H9 (cell line): ENCODE measurements around the gene THEM4. TPM values are rescaled to one million over a fixed set of nuclear protein-coding genes. Genes with fewer than 3 reads are reported as not detected.

Source experiments
- DNase-seq: peaks from one replicate; pipeline ENCODE4 v3.0.0-alpha.2; 2017
- H2AFZ ChIP-seq: one replicate; pipeline ENCODE4 v1.6.1; 2013; ENCODE audit warnings: mild to moderate bottlenecking, low read length, control low read depth, moderate library complexity
- H2AK5ac ChIP-seq: 2 replicates; pipeline ENCODE4 v1.6.1; 2013; ENCODE audit warnings: low read length, control low read depth, mixed read lengths; ENCODE audit not compliant: insufficient read length
- H2BK120ac ChIP-seq: one replicate; pipeline ENCODE4 v1.6.1; 2013; ENCODE audit warnings: low read depth, mild to moderate bottlenecking, low read length, control low read depth, inconsistent platforms; ENCODE audit not compliant: poor library complexity, severe bottlenecking
- H2BK12ac ChIP-seq: 2 replicates; pipeline ENCODE4 v1.6.1; 2013; ENCODE audit warnings: low read length, control low read depth, mixed read lengths, low read depth; ENCODE audit not compliant: insufficient read length
- H2BK15ac ChIP-seq: 2 replicates; pipeline ENCODE4 v1.6.1; 2013; ENCODE audit warnings: low read depth, low read length, control low read depth
- H2BK20ac ChIP-seq: one replicate; pipeline ENCODE4 v1.6.1; 2013; ENCODE audit warnings: low read depth, mild to moderate bottlenecking, low read length, control low read depth, inconsistent platforms; ENCODE audit not compliant: poor library complexity, severe bottlenecking
- H2BK5ac ChIP-seq: 2 replicates; pipeline ENCODE4 v1.6.1; 2013; ENCODE audit warnings: low read length, control low read depth, mixed read lengths; ENCODE audit not compliant: insufficient read length
- H3K14ac ChIP-seq: 2 replicates; pipeline ENCODE4 v1.6.1; 2013; ENCODE audit warnings: low read length, control low read depth; ENCODE audit not compliant: insufficient read depth
- H3K18ac ChIP-seq: 2 replicates; pipeline ENCODE4 v1.6.1; 2013; ENCODE audit warnings: low read depth, mild to moderate bottlenecking, mixed read lengths, low read length, control low read depth; ENCODE audit not compliant: insufficient read length
- H3K23ac ChIP-seq: 2 replicates; pipeline ENCODE4 v1.6.1; 2013; ENCODE audit warnings: low read length, control low read depth, mixed read lengths, low read depth; ENCODE audit not compliant: insufficient read length
- H3K23me2 ChIP-seq: 2 replicates; pipeline ENCODE4 v1.6.1; 2013; ENCODE audit warnings: low read depth, mild to moderate bottlenecking, mixed read lengths, low read length, control low read depth; ENCODE audit not compliant: insufficient read length, poor library complexity, severe bottlenecking
- H3K27ac ChIP-seq: 2 replicates; pipeline ENCODE4 v1.5.1; 2013; ENCODE audit warnings: low read length, control low read depth, mixed read lengths, low read depth; ENCODE audit not compliant: insufficient read length
- H3K27me3 ChIP-seq: 2 replicates; pipeline ENCODE4 v1.6.1; 2013; ENCODE audit warnings: low read length, control low read depth, inconsistent platforms; ENCODE audit not compliant: insufficient read depth
- H3K4ac ChIP-seq: 2 replicates; pipeline ENCODE4 v1.6.1; 2013; ENCODE audit warnings: low read depth, mild to moderate bottlenecking, control low read depth, inconsistent platforms, low read length, moderate library complexity
- H3K4me1 ChIP-seq: 2 replicates; pipeline ENCODE4 v1.6.1; 2013; ENCODE audit warnings: low read length, control low read depth, inconsistent platforms; ENCODE audit not compliant: insufficient read depth
- H3K4me2 ChIP-seq: 2 replicates; pipeline ENCODE4 v1.6.1; 2013; ENCODE audit warnings: low read length, control low read depth, mixed read lengths; ENCODE audit not compliant: insufficient read length, insufficient read depth
- H3K56ac ChIP-seq: 2 replicates; pipeline ENCODE4 v1.6.1; 2013; ENCODE audit warnings: low read depth, mild to moderate bottlenecking, mixed read lengths, low read length, control low read depth; ENCODE audit not compliant: insufficient read length
- H3K79me1 ChIP-seq: 2 replicates; pipeline ENCODE4 v1.6.1; 2013; ENCODE audit warnings: low read depth, mild to moderate bottlenecking, moderate library complexity, low read length, control low read depth, inconsistent platforms; ENCODE audit not compliant: insufficient read depth, poor library complexity, severe bottlenecking
- H3K79me2 ChIP-seq: 2 replicates; pipeline ENCODE4 v1.6.1; 2013; ENCODE audit warnings: low read length, control low read depth, inconsistent platforms; ENCODE audit not compliant: insufficient read depth
- H3K9ac ChIP-seq: 2 replicates; pipeline ENCODE4 v1.6.1; 2013; ENCODE audit warnings: low read length, control low read depth, mixed read lengths; ENCODE audit not compliant: insufficient read length; ENCODE audit errors: extremely low read depth
- H3K9me3 ChIP-seq: one replicate; pipeline ENCODE4 v1.6.1; 2013; ENCODE audit warnings: low read depth, low read length, inconsistent platforms; ENCODE audit not compliant: control insufficient read depth
- H3T11ph ChIP-seq: one replicate; pipeline ENCODE4 v1.6.1; 2013; ENCODE audit warnings: mild to moderate bottlenecking, low read length, control low read depth, inconsistent platforms
- H4K20me1 ChIP-seq: one replicate; pipeline ENCODE4 v1.6.1; 2013; ENCODE audit not compliant: control insufficient read depth, insufficient read length, insufficient read depth
- H4K5ac ChIP-seq: 2 replicates; pipeline ENCODE4 v1.6.1; 2013; ENCODE audit warnings: low read depth, mild to moderate bottlenecking, mixed read lengths, low read length, control low read depth; ENCODE audit not compliant: insufficient read length
- H4K8ac ChIP-seq: replicated peaks from 2 replicates; pipeline ENCODE4 v1.6.1; 2013; ENCODE audit warnings: low read length, control low read depth, mixed read lengths, low read depth; ENCODE audit not compliant: insufficient read length
- H4K91ac ChIP-seq: 2 replicates; pipeline ENCODE4 v1.6.1; 2013; ENCODE audit warnings: low read depth, mild to moderate bottlenecking, moderate library complexity, mixed read lengths, low read length, control low read depth; ENCODE audit not compliant: insufficient read length
- H3K27ac Mint-ChIP-seq, 3 experiments: 2 replicates in 2 of 3; 3 replicates in 1 of 3; pipeline ENCODE4 v1.8.0; 2020 to 2021; ENCODE audit warnings: mixed read lengths in 3 of 3, mild to moderate bottlenecking in 1 of 3, moderate library complexity in 1 of 3
- H3K27me3 Mint-ChIP-seq: 2 replicates; pipeline ENCODE4 v1.8.0; 2021; ENCODE audit warnings: low read depth, mild to moderate bottlenecking, moderate library complexity, mixed read lengths
- H3K36me3 Mint-ChIP-seq, 3 experiments: 2 replicates in 2 of 3; 3 replicates in 1 of 3; pipeline ENCODE4 v1.8.0; 2020 to 2021; ENCODE audit warnings: low read depth in 3 of 3, mixed read lengths in 3 of 3; ENCODE audit not compliant: insufficient read depth in 1 of 3
- H3K4me1 Mint-ChIP-seq, 2 experiments: 2 replicates each; pipeline ENCODE4 v1.8.0; 2020; ENCODE audit warnings: mixed read lengths in 2 of 2
- H3K4me3 Mint-ChIP-seq, 2 experiments: 2 replicates in 1 of 2; 3 replicates in 1 of 2; pipeline ENCODE4 v1.8.0; 2020 to 2021; ENCODE audit warnings: mild to moderate bottlenecking in 2 of 2, mixed read lengths in 2 of 2, moderate library complexity in 1 of 2
- H3K9me3 Mint-ChIP-seq, 2 experiments: 2 replicates in 1 of 2; 3 replicates in 1 of 2; pipeline ENCODE4 v1.8.0; 2020; ENCODE audit warnings: mild to moderate bottlenecking in 2 of 2, mixed read lengths in 2 of 2, moderate library complexity in 1 of 2
- WGBS: extraction: QIAGEN DNeasy Blood & Tissue Kit; methylation state at CpG from one replicate; pipeline ENCODE4 v1.1.7; 2013; ENCODE audit warnings: missing lambda C conversion rate, low lambda C conversion rate, mixed read lengths; ENCODE audit not compliant: insufficient read length; ENCODE audit errors: extremely low coverage; 5-methylcytosine and 5-hydroxymethylcytosine counted together
- total RNA-seq: library from RNA; stranded (reverse); gene quantifications from 2 replicates; pipeline ENCODE4 v1.2.1, GENCODE V29; 2021
- TF ChIP-seq, protein P1 (sequence below): fragments of 200-600 bp; sonication (generic); conservative IDR thresholded peaks from 3 replicates; pipeline ENCODE4 v1.8.0; 2021; ENCODE audit warnings: antibody characterized with exemption, mild to moderate bottlenecking

The THEM4 gene
- total RNA-seq, 1 experiment from 2014 or later: 10.5 TPM

DNA sequence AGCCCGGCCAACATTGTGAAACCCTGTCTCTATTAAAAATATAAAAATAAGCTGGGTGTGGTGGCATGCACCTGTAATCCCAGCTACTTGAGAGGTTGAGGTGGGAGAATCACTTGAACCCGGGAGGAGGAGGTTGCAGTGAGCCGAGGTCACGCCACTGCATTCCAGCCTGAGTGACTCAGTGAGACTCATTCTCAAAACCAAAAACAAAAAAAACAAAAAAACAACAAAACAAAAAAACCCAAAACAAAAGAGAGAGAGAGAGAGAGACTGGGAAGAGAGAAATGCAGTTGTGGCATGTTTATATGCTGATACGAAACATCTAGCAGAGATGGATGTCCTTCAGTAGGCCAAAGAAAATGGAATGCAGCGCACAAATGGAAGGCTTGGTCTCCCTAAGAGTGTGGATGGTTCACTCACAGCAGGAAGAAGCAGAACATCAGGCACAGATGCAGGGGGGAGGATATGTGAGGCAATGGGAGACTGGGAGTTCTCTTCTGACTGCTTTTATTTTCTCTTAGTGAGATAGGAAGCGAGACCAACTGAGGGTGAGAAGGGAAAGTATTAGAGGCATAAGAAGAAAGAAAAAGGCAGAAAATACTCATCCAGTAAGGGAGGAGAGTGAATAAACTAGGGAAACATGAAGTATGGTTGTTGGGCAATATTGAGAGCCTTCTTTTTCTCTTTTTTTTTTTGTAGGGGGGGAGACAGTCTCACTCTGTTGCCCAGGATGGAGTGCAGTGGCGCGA lies 16.0 kb downstream of the THEM4 start:
- no peaks in the 10 kb centered on the region for H3K9me3 ChIP-seq
- H3K23me2 ChIP-seq: no peaks in the 10 kb centered on the region
- no peak overlapping the region for H2BK15ac ChIP-seq
- peaks cover 0 to 5% of the 10 kb centered on the region in 2 experiments; a peak in 2 of 4 replicates for H3K4me1 Mint-ChIP-seq
- no peak overlapping the region for H3K14ac ChIP-seq
- no peak overlapping the region for H3K4me2 ChIP-seq
- WGBS: no CpG with 5 or more reads among the region's 9 CpGs
- H3K9me3 Mint-ChIP-seq: no peaks in the 10 kb centered on the region
- H3K36me3 Mint-ChIP-seq: peaks cover 6 to 26% (median 20%) of the 10 kb centered on the region in 3 experiments; a peak in 6 of 7 replicates
- H3K27me3 ChIP-seq: no peaks in the 10 kb centered on the region
- no peak overlapping the region for H3K23ac ChIP-seq
- no peaks in the 10 kb centered on the region for H4K20me1 ChIP-seq
- H3K4me3 Mint-ChIP-seq: no peak overlapping the region
- no peak for DNase-seq
- H4K5ac ChIP-seq: no peak overlapping the region
- H2BK12ac ChIP-seq: no peak overlapping the region
- H2AK5ac ChIP-seq: no peak overlapping the region
- H3K9ac ChIP-seq: no peak overlapping the region
- H4K91ac ChIP-seq: no peak overlapping the region
- H2AFZ ChIP-seq: no peak overlapping the region
- no peaks in the 10 kb centered on the region for H3K79me2 ChIP-seq
- no peaks in the 10 kb centered on the region for H3K79me1 ChIP-seq
- H3K27ac ChIP-seq: no peak overlapping the region
- no peaks in the 10 kb centered on the region for H3K4me1 ChIP-seq
- H3K4ac ChIP-seq: no peak overlapping the region
- H2BK120ac ChIP-seq: no peak overlapping the region
- TF ChIP-seq, protein P1, sequence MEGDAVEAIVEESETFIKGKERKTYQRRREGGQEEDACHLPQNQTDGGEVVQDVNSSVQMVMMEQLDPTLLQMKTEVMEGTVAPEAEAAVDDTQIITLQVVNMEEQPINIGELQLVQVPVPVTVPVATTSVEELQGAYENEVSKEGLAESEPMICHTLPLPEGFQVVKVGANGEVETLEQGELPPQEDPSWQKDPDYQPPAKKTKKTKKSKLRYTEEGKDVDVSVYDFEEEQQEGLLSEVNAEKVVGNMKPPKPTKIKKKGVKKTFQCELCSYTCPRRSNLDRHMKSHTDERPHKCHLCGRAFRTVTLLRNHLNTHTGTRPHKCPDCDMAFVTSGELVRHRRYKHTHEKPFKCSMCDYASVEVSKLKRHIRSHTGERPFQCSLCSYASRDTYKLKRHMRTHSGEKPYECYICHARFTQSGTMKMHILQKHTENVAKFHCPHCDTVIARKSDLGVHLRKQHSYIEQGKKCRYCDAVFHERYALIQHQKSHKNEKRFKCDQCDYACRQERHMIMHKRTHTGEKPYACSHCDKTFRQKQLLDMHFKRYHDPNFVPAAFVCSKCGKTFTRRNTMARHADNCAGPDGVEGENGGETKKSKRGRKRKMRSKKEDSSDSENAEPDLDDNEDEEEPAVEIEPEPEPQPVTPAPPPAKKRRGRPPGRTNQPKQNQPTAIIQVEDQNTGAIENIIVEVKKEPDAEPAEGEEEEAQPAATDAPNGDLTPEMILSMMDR: no peak
- H3K27me3 Mint-ChIP-seq: no peaks in the 10 kb centered on the region
- no peak overlapping the region for H4K8ac ChIP-seq
- H2BK20ac ChIP-seq: no peak overlapping the region
- H3K56ac ChIP-seq: no peak overlapping the region
- no peak overlapping the region for H3T11ph ChIP-seq
- H3K18ac ChIP-seq: no peak overlapping the region
- no peak overlapping the region for H3K27ac Mint-ChIP-seq
- H2BK5ac ChIP-seq: no peak overlapping the region
